CD14-positive monocyte (primary cell): ENCODE results near the gene GPS1. TPM values are rescaled to one million over a fixed set of nuclear protein-coding genes. Genes with fewer than 3 reads are reported as not detected.

Experiments
- DNase-seq, 3 donors: peaks; one replicate each; pipeline ENCODE4 v3.0.0-alpha.2; 2011 to 2022
- H2AFZ ChIP-seq: 2 replicates; pipeline ENCODE4 v1.6.0; 2012; ENCODE audit warnings: mild to moderate bottlenecking, low read depth, low read length, inconsistent platforms; ENCODE audit not compliant: insufficient read depth, poor library complexity, severe bottlenecking
- H3K27ac ChIP-seq, 2 donors: 1 replicate in 1 of 2; 2 replicates in 1 of 2; pipeline ENCODE4 v1.5.1; 2012 to 2013; ENCODE audit warnings: low read length in 2 of 2, control low read depth in 1 of 2, inconsistent platforms in 1 of 2, low read depth in 1 of 2, mild to moderate bottlenecking in 1 of 2
- H3K27me3 ChIP-seq, 2 donors: one replicate each; pipeline versions ENCODE4 v1.6.0 to v1.6.1; 2011 to 2013; ENCODE audit warnings: low read length in 2 of 2; ENCODE audit not compliant: control insufficient read depth in 2 of 2, insufficient read depth in 2 of 2
- H3K36me3 ChIP-seq, 2 donors: replicated peaks in 1 of 2; 1 replicate in 1 of 2; 2 replicates in 1 of 2; pipeline versions ENCODE4 v1.5.1 to v1.6.1; 2012 to 2013; ENCODE audit warnings: low read length in 2 of 2, control low read depth in 1 of 2, inconsistent platforms in 1 of 2, mild to moderate bottlenecking in 1 of 2; ENCODE audit not compliant: insufficient read depth in 2 of 2, control insufficient read depth in 1 of 2
- H3K4me1 ChIP-seq, 2 donors: 1 replicate in 1 of 2; 2 replicates in 1 of 2; pipeline versions ENCODE4 v1.5.1 to v1.6.1; 2012 to 2013; ENCODE audit warnings: low read length in 2 of 2, control low read depth in 1 of 2, inconsistent platforms in 1 of 2, mild to moderate bottlenecking in 1 of 2, moderate library complexity in 1 of 2; ENCODE audit not compliant: insufficient read depth in 2 of 2, control insufficient read depth in 1 of 2
- H3K4me2 ChIP-seq: replicated peaks from 2 replicates; pipeline ENCODE3; 2012; ENCODE audit warnings: low read length, moderate library complexity, mild to moderate bottlenecking; ENCODE audit not compliant: poor library complexity, severe bottlenecking; ENCODE audit errors: extremely low read depth
- H3K4me3 ChIP-seq, 3 experiments: fragments of 200-600 bp in 1 of 3; sonication (generic) in 1 of 3; replicated peaks in 1 of 3; 1 replicate in 2 of 3; 2 replicates in 1 of 3; pipeline ENCODE4 v1.5.1; 2011 to 2013; ENCODE audit warnings: low read length in 3 of 3, mild to moderate bottlenecking in 3 of 3, control low read depth in 2 of 3, low read depth in 2 of 3, inconsistent platforms in 1 of 3, moderate library complexity in 1 of 3
- H3K79me2 ChIP-seq: 2 replicates; pipeline ENCODE4 v1.6.0; 2012; ENCODE audit warnings: mild to moderate bottlenecking, control low read depth, inconsistent platforms, low read length, moderate library complexity; ENCODE audit not compliant: insufficient read depth
- H3K9ac ChIP-seq: 2 replicates; pipeline ENCODE4 v1.6.0; 2017; ENCODE audit warnings: low read length, mild to moderate bottlenecking; ENCODE audit not compliant: insufficient read depth, poor library complexity, severe bottlenecking
- H3K9me3 ChIP-seq, 2 donors: replicated peaks in 1 of 2; 1 replicate in 1 of 2; 2 replicates in 1 of 2; pipeline versions ENCODE4 v1.5.1 to v1.6.1; 2012 to 2013; ENCODE audit warnings: low read length in 2 of 2, control low read depth in 1 of 2; ENCODE audit not compliant: control insufficient read depth in 1 of 2, insufficient read depth in 1 of 2
- H4K20me1 ChIP-seq: 2 replicates; pipeline ENCODE4 v1.6.0; 2012; ENCODE audit warnings: mild to moderate bottlenecking, low read length, control low read depth, moderate library complexity; ENCODE audit not compliant: insufficient read depth
- H3K27ac Mint-ChIP-seq, 7 donors: one replicate each; pipeline ENCODE4 v1.8.0; 2020; ENCODE audit warnings: mild to moderate bottlenecking in 7 of 7, mixed read lengths in 7 of 7, moderate library complexity in 6 of 7, inconsistent platforms in 2 of 7
- H3K27me3 Mint-ChIP-seq, 3 donors: one replicate each; pipeline ENCODE4 v1.8.0; 2021 to 2022; ENCODE audit warnings: low read depth in 3 of 3, mild to moderate bottlenecking in 3 of 3, mixed read lengths in 3 of 3, moderate library complexity in 3 of 3, inconsistent platforms in 1 of 3
- H3K36me3 Mint-ChIP-seq, 2 donors: one replicate each; pipeline ENCODE4 v1.8.0; 2020; ENCODE audit warnings: mixed read lengths in 2 of 2, inconsistent platforms in 1 of 2, mild to moderate bottlenecking in 1 of 2
- H3K4me1 Mint-ChIP-seq: one replicate; pipeline ENCODE4 v1.8.0; 2020; ENCODE audit warnings: mild to moderate bottlenecking, mixed read lengths
- H3K4me3 Mint-ChIP-seq, 2 donors: one replicate each; pipeline ENCODE4 v1.8.0; 2020; ENCODE audit warnings: mild to moderate bottlenecking in 2 of 2, mixed read lengths in 2 of 2, moderate library complexity in 1 of 2
- H3K9me3 Mint-ChIP-seq, 7 donors: one replicate each; pipeline ENCODE4 v1.8.0; 2020 to 2022; ENCODE audit warnings: mixed read lengths in 7 of 7, mild to moderate bottlenecking in 6 of 7, moderate library complexity in 6 of 7, inconsistent platforms in 2 of 7
- WGBS: methylation state at CpG from one replicate; pipeline ENCODE4 v1.1.5; 2013; ENCODE audit warnings: missing lambda C conversion rate; ENCODE audit not compliant: insufficient coverage; 5-methylcytosine and 5-hydroxymethylcytosine counted together
- intact Hi-C, 2 donors: fragments of 100-400 bp; cut with micrococcal nuclease; formaldehyde crosslinking; loops; one replicate each; pipeline versions ENCODE4 v1.15.0 to v1.15.1; 2023
- polyA plus RNA-seq, 3 donors: library from polyadenylated mRNA; depleted of rRNA in 1 of 3; unstranded in 2 of 3; stranded (reverse) in 1 of 3; fragments of 300-500 nt in 2 of 3; fragments of >200 nt in 1 of 3; fragmentation: Illumina TruSeq in 2 of 3; gene quantifications; 1 replicate in 2 of 3; 2 replicates in 1 of 3; pipeline ENCODE4 v1.2.3, GENCODE V29; 2012 to 2021
- TF ChIP-seq, protein P1 (sequence below): fragments of 200-600 bp; IDR thresholded peaks from one replicate; pipeline ENCODE4 v1.8.0; 2022; ENCODE audit warnings: antibody characterized with exemption, mild to moderate bottlenecking

GPS1 gene
- polyA plus RNA-seq, 3 donors: 101 to 130 (median 110) TPM

DNA sequence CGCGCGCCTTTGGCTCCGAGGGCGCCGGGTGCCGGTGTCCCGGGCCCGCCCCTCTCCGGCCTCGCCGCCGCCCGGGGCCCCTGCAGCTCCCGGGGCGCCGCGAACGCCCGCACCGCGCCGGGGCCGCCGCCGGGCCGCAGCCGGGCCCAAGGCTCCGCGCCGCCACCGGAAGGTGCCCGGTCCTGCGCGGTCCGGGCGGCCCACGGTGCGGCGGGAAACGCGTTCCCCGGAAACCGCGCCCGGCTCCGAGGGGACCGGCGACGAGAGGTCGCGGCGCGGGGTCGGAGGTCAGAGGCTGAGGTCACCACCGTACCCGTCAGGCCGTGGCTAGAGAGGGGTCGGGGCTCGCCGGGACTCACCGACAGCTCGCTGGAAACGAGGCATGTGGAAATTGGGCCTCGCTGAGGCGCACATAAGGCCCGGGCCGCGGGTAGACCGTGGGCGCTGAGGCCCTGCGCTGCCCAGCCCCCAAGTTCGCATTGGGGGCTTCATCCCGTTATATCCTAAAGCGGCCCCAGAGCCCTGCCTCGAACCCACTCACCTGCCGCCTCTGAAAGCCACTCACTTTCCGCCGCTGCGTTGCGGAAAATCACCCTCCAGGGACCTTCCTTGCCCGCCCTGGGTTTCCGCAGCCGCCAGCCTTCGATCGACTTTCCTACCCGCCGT lies 14.1 kb downstream of the GPS1 start, which contains the start of gene DUS1L:
DUS1L (minus strand) TSS at position 167 of the 666 bp plus-strand sequence. CDS start 745 bp downstream, outside the sequence.
- H3K4me1 Mint-ChIP-seq: peaks cover 22% of the 10 kb centered on the region
- Histone ChIP-seq H3K9ac (peak within 1 kb of the TSS; percentile 85), H3K27me3 (no peaks in the 10 kb centered on the region), H2AFZ (peak within 1 kb of the TSS; percentile 99), H3K4me2 (peak within 1 kb of the TSS; percentile 97), H3K4me1 (peaks cover 20 to 29% of the 10 kb centered on the region in 2 donors), H3K4me3 (peak within 1 kb of the TSS; percentile 72 to 87 (median 75)), H3K36me3 (peaks cover 29% of the 10 kb centered on the region in 2 donors), H3K27ac (peak within 1 kb of the TSS; percentile 8 to 79), H3K9me3 (no peaks in the 10 kb centered on the region), H4K20me1 (peaks cover 7% of the 10 kb centered on the region), H3K79me2 (peaks cover 18% of the 10 kb centered on the region)
- DNase-seq: peak; percentile 63 to 74 (median 67)
- WGBS: 4% methylated on average over 77 of the region's 88 CpGs
- H3K9me3 Mint-ChIP-seq: peaks cover 0 to 2% (median 0%) of the 10 kb centered on the region in 7 donors
- H3K4me3 Mint-ChIP-seq: peak within 1 kb of the TSS; percentile 80 to 81
- TF ChIP-seq, protein P1, sequence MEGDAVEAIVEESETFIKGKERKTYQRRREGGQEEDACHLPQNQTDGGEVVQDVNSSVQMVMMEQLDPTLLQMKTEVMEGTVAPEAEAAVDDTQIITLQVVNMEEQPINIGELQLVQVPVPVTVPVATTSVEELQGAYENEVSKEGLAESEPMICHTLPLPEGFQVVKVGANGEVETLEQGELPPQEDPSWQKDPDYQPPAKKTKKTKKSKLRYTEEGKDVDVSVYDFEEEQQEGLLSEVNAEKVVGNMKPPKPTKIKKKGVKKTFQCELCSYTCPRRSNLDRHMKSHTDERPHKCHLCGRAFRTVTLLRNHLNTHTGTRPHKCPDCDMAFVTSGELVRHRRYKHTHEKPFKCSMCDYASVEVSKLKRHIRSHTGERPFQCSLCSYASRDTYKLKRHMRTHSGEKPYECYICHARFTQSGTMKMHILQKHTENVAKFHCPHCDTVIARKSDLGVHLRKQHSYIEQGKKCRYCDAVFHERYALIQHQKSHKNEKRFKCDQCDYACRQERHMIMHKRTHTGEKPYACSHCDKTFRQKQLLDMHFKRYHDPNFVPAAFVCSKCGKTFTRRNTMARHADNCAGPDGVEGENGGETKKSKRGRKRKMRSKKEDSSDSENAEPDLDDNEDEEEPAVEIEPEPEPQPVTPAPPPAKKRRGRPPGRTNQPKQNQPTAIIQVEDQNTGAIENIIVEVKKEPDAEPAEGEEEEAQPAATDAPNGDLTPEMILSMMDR: no peak
- H3K27me3 Mint-ChIP-seq: no peaks in the 10 kb centered on the region
- H3K36me3 Mint-ChIP-seq: peaks cover 9 to 13% of the 10 kb centered on the region in 2 donors
- H3K27ac Mint-ChIP-seq: peak within 1 kb of the TSS in 6 of 7 donors; percentile 68 to 91 (median 86)
- intact Hi-C loops: loop anchor here in 1 of 2 donors (1.0 kb wide), 1 partner anchor 33 kb away; the partner anchor contains the start of gene FASN

DNA sequence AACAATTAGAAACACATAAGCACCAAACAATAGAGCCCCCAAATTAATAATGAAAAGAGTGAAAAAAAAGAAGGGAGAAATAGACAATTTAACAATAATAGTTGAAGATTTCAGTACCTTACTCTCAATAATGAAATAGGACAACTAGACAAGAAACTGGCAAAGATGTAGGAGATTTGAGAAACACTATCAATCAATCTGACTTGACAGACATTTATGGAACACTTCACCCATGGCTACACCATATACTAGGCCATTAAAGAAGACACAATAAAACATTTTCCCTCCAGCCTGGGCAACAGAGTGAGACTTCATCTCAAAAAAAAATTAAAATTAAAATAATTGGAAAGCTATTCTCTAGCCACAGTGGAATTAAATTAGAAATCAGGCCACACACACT lies 18.9 kb downstream of the GPS1 start:
- Mint-ChIP-seq H3K27ac (no peak overlapping the region), H3K36me3 (no peaks in the 10 kb centered on the region), H3K4me1 (peaks cover 7% of the 10 kb centered on the region), H3K9me3 (peaks cover 0 to 2% (median 0%) of the 10 kb centered on the region in 7 donors), H3K27me3 (peaks cover 2 to 8% (median 4%) of the 10 kb centered on the region in 3 donors), H3K4me3 (no peak overlapping the region)
- no peak overlapping the region for H3K27ac ChIP-seq
- H3K79me2 ChIP-seq: peaks cover 4% of the 10 kb centered on the region
- intact Hi-C loops: no loop called here
- no peak overlapping the region for H3K4me2 ChIP-seq
- H3K4me3 ChIP-seq: no peak overlapping the region
- H3K4me1 ChIP-seq: peaks cover 7 to 9% of the 10 kb centered on the region in 2 donors
- DNase-seq: no peak
- no peak overlapping the region for H3K9ac ChIP-seq
- H2AFZ ChIP-seq: no peak overlapping the region
- no peaks in the 10 kb centered on the region for H3K9me3 ChIP-seq
- TF ChIP-seq, protein P1: no peak
- no peaks in the 10 kb centered on the region for H3K27me3 ChIP-seq
- H3K36me3 ChIP-seq: no peaks in the 10 kb centered on the region
- H4K20me1 ChIP-seq: no peaks in the 10 kb centered on the region
